ENCODE measurements around the gene RAD51AP1.

The RAD51AP1 gene

GRCh38 chr12:4545195-4545594 is 6.5 kb downstream of the RAD51AP1 start:
- DNase-seq, result no peak

- DNase-seq, result no peak
Measured at GRCh38 chr12:4552191-4552590, 13.5 kb downstream of the RAD51AP1 start.

- no peak for DNase-seq
Measured at GRCh38 chr12:4553943-4554342, 15.3 kb downstream of the RAD51AP1 start.

- no peak for DNase-seq
Measured at GRCh38 chr12:4555804-4556203, 17.1 kb downstream of the RAD51AP1 start.

GRCh38 chr12:4556735-4557530 is 18.2 kb downstream of the RAD51AP1 start:
- no peak for DNase-seq

GRCh38 chr12:4557586-4557985 is 18.9 kb downstream of the RAD51AP1 start:
- no peak for DNase-seq

- DNase-seq, result no peak
Measured at GRCh38 chr12:4558171-4558570, 19.5 kb downstream of the RAD51AP1 start.

- no peak for DNase-seq
Measured at GRCh38 chr12:4562034-4562657, 23.5 kb downstream of the RAD51AP1 start, which contains the start of gene DYRK4. DYRK4 (plus strand) TSS chr12:4562208; CDS start chr12:4562246, 38 bp downstream.

- DNase-seq, result no peak
Measured at GRCh38 chr12:4563336-4563735, 24.6 kb downstream of the RAD51AP1 start.

GRCh38 chr12:4564818-4565217 is 26.1 kb downstream of the RAD51AP1 start:
- no peak for DNase-seq

GRCh38 chr12:4566474-4566873 is 27.8 kb downstream of the RAD51AP1 start:
- no peak for DNase-seq

- DNase-seq, result no peak
Measured at GRCh38 chr12:4567073-4567881, 28.6 kb downstream of the RAD51AP1 start.

- DNase-seq, result no peak
Measured at GRCh38 chr12:4569261-4569660, 30.6 kb downstream of the RAD51AP1 start.

- no peak for DNase-seq
Measured at GRCh38 chr12:4572680-4573079, 34.0 kb downstream of the RAD51AP1 start.

GRCh38 chr12:4579305-4580102 is 40.8 kb downstream of the RAD51AP1 start:
- DNase-seq, result no peak

- DNase-seq, result no peak
Measured at GRCh38 chr12:4580281-4580688, 41.6 kb downstream of the RAD51AP1 start.

GRCh38 chr12:4584281-4584680 is 45.6 kb downstream of the RAD51AP1 start:
- DNase-seq, result no peak

GRCh38 chr12:4584896-4585295 is 46.2 kb downstream of the RAD51AP1 start:
- no peak for DNase-seq

- no peak for DNase-seq
Measured at GRCh38 chr12:4586500-4586899, 47.8 kb downstream of the RAD51AP1 start.

GRCh38 chr12:4587108-4587507 is 48.4 kb downstream of the RAD51AP1 start:
- no peak for DNase-seq

GRCh38 chr12:4588916-4589315 is 50.2 kb downstream of the RAD51AP1 start:
- DNase-seq, result no peak

- no peak for DNase-seq
Measured at GRCh38 chr12:4589941-4590340, 51.3 kb downstream of the RAD51AP1 start.

All from T-helper 1 cell (primary cell).